ENCODE measurements around the gene LHPP.

DNA sequence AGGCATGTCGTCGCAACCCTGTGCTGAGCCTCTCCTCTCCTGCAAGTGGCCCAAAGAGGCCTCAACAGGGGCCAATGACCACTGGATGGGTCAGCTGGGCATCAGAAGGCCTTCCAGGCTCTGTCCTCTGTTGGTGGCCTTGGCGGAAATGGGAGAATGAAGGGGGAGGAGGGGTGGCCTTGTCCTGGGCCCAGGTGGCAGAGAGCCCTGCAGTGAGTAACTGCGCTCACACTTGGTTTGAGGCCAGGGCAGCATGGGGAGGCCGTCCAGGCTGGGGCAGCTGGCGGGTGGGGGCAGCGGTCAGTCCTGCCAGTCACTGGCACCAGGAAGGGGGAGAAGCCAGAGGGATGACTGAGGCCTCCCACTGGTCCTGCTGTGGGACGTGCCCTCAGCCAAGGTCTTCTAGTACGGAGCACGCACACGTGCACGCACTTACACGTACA is 59.8 kb downstream of the LHPP start:
- TF ChIP-seq, protein P1, sequence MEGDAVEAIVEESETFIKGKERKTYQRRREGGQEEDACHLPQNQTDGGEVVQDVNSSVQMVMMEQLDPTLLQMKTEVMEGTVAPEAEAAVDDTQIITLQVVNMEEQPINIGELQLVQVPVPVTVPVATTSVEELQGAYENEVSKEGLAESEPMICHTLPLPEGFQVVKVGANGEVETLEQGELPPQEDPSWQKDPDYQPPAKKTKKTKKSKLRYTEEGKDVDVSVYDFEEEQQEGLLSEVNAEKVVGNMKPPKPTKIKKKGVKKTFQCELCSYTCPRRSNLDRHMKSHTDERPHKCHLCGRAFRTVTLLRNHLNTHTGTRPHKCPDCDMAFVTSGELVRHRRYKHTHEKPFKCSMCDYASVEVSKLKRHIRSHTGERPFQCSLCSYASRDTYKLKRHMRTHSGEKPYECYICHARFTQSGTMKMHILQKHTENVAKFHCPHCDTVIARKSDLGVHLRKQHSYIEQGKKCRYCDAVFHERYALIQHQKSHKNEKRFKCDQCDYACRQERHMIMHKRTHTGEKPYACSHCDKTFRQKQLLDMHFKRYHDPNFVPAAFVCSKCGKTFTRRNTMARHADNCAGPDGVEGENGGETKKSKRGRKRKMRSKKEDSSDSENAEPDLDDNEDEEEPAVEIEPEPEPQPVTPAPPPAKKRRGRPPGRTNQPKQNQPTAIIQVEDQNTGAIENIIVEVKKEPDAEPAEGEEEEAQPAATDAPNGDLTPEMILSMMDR (tag by site-specific recombination; IDR thresholded peaks at IDR 0.05) = no peak
- no peak for TF ChIP-seq SP7 (tag by site-specific recombination; IDR thresholded peaks at IDR 0.05)
- no peak for TF ChIP-seq ZNF747 (tag by site-specific recombination; IDR thresholded peaks at IDR 0.05)
- no peak for TF ChIP-seq ZNF626 (tag by site-specific recombination; IDR thresholded peaks at IDR 0.05)
- no peak for TF ChIP-seq GLIS2 (tag by site-specific recombination; IDR thresholded peaks at IDR 0.05)
- TF ChIP-seq ZNF350 (tag by site-specific recombination; IDR thresholded peaks at IDR 0.05) = no peak
- TF ChIP-seq, protein P2, sequence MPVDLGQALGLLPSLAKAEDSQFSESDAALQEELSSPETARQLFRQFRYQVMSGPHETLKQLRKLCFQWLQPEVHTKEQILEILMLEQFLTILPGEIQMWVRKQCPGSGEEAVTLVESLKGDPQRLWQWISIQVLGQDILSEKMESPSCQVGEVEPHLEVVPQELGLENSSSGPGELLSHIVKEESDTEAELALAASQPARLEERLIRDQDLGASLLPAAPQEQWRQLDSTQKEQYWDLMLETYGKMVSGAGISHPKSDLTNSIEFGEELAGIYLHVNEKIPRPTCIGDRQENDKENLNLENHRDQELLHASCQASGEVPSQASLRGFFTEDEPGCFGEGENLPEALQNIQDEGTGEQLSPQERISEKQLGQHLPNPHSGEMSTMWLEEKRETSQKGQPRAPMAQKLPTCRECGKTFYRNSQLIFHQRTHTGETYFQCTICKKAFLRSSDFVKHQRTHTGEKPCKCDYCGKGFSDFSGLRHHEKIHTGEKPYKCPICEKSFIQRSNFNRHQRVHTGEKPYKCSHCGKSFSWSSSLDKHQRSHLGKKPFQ (tag by site-specific recombination; IDR thresholded peaks at IDR 0.05) = no peak
- TF ChIP-seq, protein P3, sequence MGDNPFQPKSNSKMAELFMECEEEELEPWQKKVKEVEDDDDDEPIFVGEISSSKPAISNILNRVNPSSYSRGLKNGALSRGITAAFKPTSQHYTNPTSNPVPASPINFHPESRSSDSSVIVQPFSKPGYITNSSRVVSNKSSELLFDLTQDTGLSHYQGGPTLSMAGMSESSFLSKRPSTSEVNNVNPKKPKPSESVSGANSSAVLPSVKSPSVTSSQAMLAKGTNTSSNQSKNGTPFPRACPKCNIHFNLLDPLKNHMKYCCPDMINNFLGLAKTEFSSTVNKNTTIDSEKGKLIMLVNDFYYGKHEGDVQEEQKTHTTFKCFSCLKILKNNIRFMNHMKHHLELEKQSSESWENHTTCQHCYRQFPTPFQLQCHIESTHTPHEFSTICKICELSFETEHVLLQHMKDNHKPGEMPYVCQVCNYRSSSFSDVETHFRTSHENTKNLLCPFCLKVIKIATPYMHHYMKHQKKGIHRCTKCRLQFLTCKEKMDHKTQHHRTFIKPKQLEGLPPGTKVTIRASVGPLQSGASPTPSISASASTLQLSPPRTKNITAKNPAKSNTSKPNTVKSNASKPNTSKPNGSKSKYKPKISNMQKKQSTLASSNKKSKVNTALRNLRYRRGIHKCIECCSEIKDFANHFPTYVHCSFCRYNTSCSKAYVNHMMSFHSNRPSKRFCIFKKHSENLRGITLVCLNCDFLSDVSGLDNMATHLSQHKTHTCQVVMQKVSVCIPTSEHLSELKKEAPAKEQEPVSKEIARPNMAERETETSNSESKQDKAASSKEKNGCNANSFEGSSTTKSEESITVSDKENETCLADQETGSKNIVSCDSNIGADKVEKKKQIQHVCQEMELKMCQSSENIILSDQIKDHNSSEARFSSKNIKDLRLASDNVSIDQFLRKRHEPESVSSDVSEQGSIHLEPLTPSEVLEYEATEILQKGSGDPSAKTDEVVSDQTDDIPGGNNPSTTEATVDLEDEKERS (tag by site-specific recombination; IDR thresholded peaks at IDR 0.05) = no peak
- TF ChIP-seq, protein P4, sequence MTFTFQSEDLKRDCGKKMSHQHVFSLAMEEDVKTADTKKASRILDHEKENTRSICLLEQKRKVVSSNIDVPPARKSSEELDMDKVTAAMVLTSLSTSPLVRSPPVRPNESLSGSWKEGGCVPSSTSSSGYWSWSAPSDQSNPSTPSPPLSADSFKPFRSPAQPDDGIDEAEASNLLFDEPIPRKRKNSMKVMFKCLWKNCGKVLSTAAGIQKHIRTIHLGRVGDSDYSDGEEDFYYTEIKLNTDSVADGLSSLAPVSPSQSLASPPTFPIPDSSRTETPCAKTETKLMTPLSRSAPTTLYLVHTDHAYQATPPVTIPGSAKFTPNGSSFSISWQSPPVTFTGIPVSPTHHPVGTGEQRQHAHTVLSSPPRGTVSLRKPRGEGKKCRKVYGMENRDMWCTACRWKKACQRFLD (tag by site-specific recombination; IDR thresholded peaks at IDR 0.05) = no peak
